Measurements from ENCODE around the gene DHX58. TPM values are rescaled to one million over a fixed set of nuclear protein-coding genes. Genes with fewer than 3 reads are reported as not detected.

Gene DHX58
- total and polyA plus RNA-seq, 2 donors (not counting 3 experiments of a cell fraction or from before 2014, with no cell fraction given) = 3.1 to 9.0 TPM

GRCh38 chr17:42104264-42104663 lies 8.2 kb downstream of the DHX58 start:
- no peak overlapping the region for H3K4me2 ChIP-seq (ENCODE audit: insufficient read depth, low read length)
- no peak overlapping the region for H2AFZ ChIP-seq (ENCODE audit: low read depth, low read length)
- H3K27ac ChIP-seq (ENCODE audit: insufficient read depth, low read depth, low read length) = no peak overlapping the region
- no peak overlapping the region for H3K9ac ChIP-seq (replicated peaks; ENCODE audit: extremely low read depth, insufficient read depth, low read length)
- no peaks in the 10 kb centered on the region for H3K9me1 ChIP-seq (replicated peaks; ENCODE audit: control insufficient read depth, extremely low read depth, insufficient read depth, low read length)
- H3K79me2 ChIP-seq (ENCODE audit: control insufficient read depth, insufficient read depth, low read length) = no peaks in the 10 kb centered on the region
- intact Hi-C loops (cut with micrococcal nuclease) (no loop called here), dilution Hi-C loops (cut with MboI; ENCODE audit: extremely low pct_ligation_motif_present, low sequenced_read_pairs) (loop anchor here (25.0 kb wide), 1 partner anchor 142 kb away; the partner anchor contains the start of gene CNP)
- TF ChIP-seq GATA2 (IDR thresholded peaks at IDR 0.05; ENCODE audit: insufficient read depth, insufficient read length, low read depth, low read length) (no peak), MAX (IDR thresholded peaks at IDR 0.05; ENCODE audit: insufficient read depth, insufficient read length) (no peak), POLR2AphosphoS5 (IDR thresholded peaks at IDR 0.05; ENCODE audit: insufficient read depth, low read depth, low read length) (no peak), POLR2A (IDR thresholded peaks at IDR 0.05; ENCODE audit: low read depth, low read length) (no peak), EZH2 (IDR thresholded peaks at IDR 0.05; ENCODE audit: borderline replicate concordance, low read depth, low read length, severe bottlenecking) (no peak), FOS (IDR thresholded peaks at IDR 0.05; ENCODE audit: borderline replicate concordance, insufficient read depth, low read length) (no peak), MYC (IDR thresholded peaks at IDR 0.05; ENCODE audit: low read depth, low read length) (no peak), JUN (IDR thresholded peaks at IDR 0.05; ENCODE audit: borderline replicate concordance, insufficient read depth, insufficient read length, low read depth) (no peak), CTCF (IDR thresholded peaks at IDR 0.05; ENCODE audit: extremely low read depth in 1 of 2, insufficient read depth in 1 of 2, low read depth in 1 of 2, low read length in 2 of 2) (no peak)
- H4K20me1 ChIP-seq (replicated peaks; ENCODE audit: control insufficient read depth, extremely low read depth, insufficient read depth, low read length) = no peaks in the 10 kb centered on the region
- no peak for FAIRE-seq
- DNase-seq (ENCODE audit: low read depth, low spot score) = no peak
- no peaks in the 10 kb centered on the region for H3K9me3 ChIP-seq (replicated peaks; ENCODE audit: control insufficient read depth, insufficient read depth, low read length)
- BruUV-seq (replicated peaks) = no TSS peak
- H3K36me3 ChIP-seq (ENCODE audit: control insufficient read depth in 2 of 2, extremely low read depth in 1 of 2, insufficient read depth in 2 of 2, low read length in 2 of 2) = no peaks in the 10 kb centered on the region
- no peaks in the 10 kb centered on the region for H3K27me3 ChIP-seq (ENCODE audit: control insufficient read depth in 2 of 2, insufficient read depth in 2 of 2, low read length in 2 of 2)
- ChIA-PET CTCF (interaction anchor here (1.2 to 2.2 kb wide), 4 partner anchors 13 to 141 kb away, joined by 4 to 6 read pairs (median 5); no protein-coding TSS in a partner anchor), POLR2A (interaction anchor here (1.0 kb wide), 1 partner anchor 8 kb away, joined by 4 read pairs; the partner anchor contains the start of gene DHX58)
- H3K4me3 ChIP-seq (replicated peaks in 1 of 3; ENCODE audit: insufficient read depth in 1 of 3, low read depth in 1 of 3, low read length in 3 of 3) = no peak overlapping the region
- peaks cover 2% of the 10 kb centered on the region for H3K4me1 ChIP-seq (ENCODE audit: control insufficient read depth, extremely low read depth, insufficient read depth, low read length)

Measured in endothelial cell of umbilical vein (primary cell).